ENCODE results near the gene KCMF1. TPM values are rescaled to one million over a fixed set of nuclear protein-coding genes. Genes with fewer than 3 reads are reported as not detected.

Gene KCMF1
- total and polyA plus RNA-seq, 2 of the 13 experiments (the other 11 are each of a cell fraction or from before 2014, with no cell fraction given), result 62.1 to 116 TPM

DNA sequence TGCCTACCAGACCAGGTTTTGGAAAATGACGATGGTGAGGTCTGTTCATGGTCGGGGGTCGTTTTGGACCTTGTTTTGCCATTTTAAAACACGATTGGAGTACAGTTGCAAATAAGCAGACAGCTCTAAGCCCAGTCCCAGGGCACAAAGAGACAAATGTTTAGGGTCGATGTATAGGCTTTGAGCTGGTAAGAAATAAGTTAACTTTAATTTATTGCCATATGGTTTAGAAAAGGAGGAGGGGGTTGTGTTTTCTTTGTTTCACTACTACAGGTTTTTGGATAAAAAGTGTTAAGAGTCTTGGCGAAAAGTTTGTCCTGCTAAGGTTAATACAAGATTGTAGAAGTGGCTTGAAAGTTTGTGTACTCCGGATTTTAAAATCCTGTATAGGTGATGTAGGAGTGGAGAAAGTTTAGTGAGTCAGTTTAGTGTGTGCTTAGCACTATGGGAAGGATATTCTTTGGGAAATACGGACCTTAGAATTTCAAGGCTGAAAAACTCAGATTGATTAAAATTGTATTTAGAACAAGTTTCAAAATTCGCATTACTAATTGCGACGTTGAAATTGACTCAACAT, 1.3 kb downstream of the KCMF1 start (continued):
- TF ChIP-seq TBP (CRISPR knock-in tag; IDR thresholded peaks at IDR 0.05) (no peak), ZNF225 (CRISPR knock-in tag; IDR thresholded peaks at IDR 0.05) (0 out of 2 replicates have a peak, but pooled peaks have one; percentile 9), BORCS8-MEF2B (CRISPR knock-in tag; IDR thresholded peaks at IDR 0.05) (no peak), ZNF253 (CRISPR knock-in tag; IDR thresholded peaks at IDR 0.05; ENCODE audit: borderline replicate concordance) (0 out of 2 replicates have a peak, but pooled peaks have one; percentile 22), KMT2A (CRISPR knock-in tag; IDR thresholded peaks at IDR 0.05) (peak; percentile 85; the same call in 1 of the 2 replicates), CREB3 (CRISPR knock-in tag; IDR thresholded peaks at IDR 0.05) (0 out of 2 replicates have a peak, but pooled peaks have one; percentile 6)
- TF ChIP-seq, protein P1, sequence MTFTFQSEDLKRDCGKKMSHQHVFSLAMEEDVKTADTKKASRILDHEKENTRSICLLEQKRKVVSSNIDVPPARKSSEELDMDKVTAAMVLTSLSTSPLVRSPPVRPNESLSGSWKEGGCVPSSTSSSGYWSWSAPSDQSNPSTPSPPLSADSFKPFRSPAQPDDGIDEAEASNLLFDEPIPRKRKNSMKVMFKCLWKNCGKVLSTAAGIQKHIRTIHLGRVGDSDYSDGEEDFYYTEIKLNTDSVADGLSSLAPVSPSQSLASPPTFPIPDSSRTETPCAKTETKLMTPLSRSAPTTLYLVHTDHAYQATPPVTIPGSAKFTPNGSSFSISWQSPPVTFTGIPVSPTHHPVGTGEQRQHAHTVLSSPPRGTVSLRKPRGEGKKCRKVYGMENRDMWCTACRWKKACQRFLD (CRISPR knock-in tag; IDR thresholded peaks at IDR 0.05; ENCODE audit: borderline replicate concordance), result no peak

DNA sequence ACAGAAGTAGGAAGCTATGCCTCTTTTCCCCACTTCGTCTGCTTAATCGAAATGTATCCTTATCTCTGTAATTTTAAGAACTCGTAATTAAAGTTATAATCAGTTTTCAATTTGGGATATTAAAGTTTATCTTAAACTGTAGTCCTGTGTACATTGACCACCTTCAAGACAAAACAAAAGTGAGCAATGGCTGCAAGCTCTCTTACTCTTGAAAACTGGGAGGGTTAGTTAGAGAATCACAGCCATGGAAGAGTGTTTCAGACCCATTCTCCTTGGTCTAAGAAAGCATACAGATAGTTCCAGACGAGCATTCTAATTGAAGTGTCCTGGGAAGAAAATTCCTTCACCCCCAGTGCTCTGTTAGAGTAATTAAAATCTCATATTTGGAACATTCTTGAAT, 2.0 kb downstream of the KCMF1 start:
- FAIRE-seq (no peak), ATAC-seq (no peak), DNase-seq (ENCODE audit: low spot score) (no peak)
- intact Hi-C loops (cut with micrococcal nuclease; ENCODE audit: unreplicated experiment) (loop anchor here (1.0 to 2.0 kb wide), 2 partner anchors 16 to 41 kb away; no protein-coding TSS in a partner anchor), in situ Hi-C loops (cut with HindIII; ENCODE audit: extremely low pct_ligation_motif_present, low pct_unique_long_range_greater_than_20kb) (loop anchor here (5.0 kb wide), 1 partner anchor 46 kb away; no protein-coding TSS in a partner anchor)
- WGBS (ENCODE audit: low lambda C conversion rate), result 8% methylated on average over 4 of the region's 4 CpGs
- H3K4me3 ChIP-seq (replicated peaks in 1 of 3; ENCODE audit: insufficient read depth in 1 of 3, low read depth in 2 of 3, low read length in 3 of 3), result peak overlapping the region; percentile 81 to 99 (median 97); a peak in 5 of 6 replicates
- no TSS peak for BruUV-seq (replicated peaks)
- peak overlapping the region; percentile 95 for H3K4me2 ChIP-seq (ENCODE audit: low read depth, low read length)
- H4K20me1 ChIP-seq (ENCODE audit: insufficient read depth, low read length), result peaks cover 43% of the 10 kb centered on the region
- ChIA-PET CTCF (ENCODE audit: low intra/inter-chr PET ratio, low total read pairs) (no interaction called here), POLR2A (interaction anchor here (0.9 to 1.5 kb wide), 2 partner anchors 30 to 47 kb away, joined by 3 to 4 read pairs; no protein-coding TSS in a partner anchor)
- peaks cover 0 to 4% of the 10 kb centered on the region in 2 experiments; a peak in 1 of 5 replicates for H3K36me3 ChIP-seq (replicated peaks in 1 of 2; ENCODE audit: control insufficient read depth in 1 of 2, insufficient read depth in 2 of 2, low read length in 2 of 2)
- TF ChIP-seq NAIF1 (CRISPR knock-in tag; IDR thresholded peaks at IDR 0.05; ENCODE audit: borderline replicate concordance) (0 out of 2 replicates have a peak, but pooled peaks have one; percentile 33), ZSCAN30 (CRISPR knock-in tag; IDR thresholded peaks at IDR 0.05) (0 out of 2 replicates have a peak, but pooled peaks have one; percentile 56)
- TF ChIP-seq, protein P2, sequence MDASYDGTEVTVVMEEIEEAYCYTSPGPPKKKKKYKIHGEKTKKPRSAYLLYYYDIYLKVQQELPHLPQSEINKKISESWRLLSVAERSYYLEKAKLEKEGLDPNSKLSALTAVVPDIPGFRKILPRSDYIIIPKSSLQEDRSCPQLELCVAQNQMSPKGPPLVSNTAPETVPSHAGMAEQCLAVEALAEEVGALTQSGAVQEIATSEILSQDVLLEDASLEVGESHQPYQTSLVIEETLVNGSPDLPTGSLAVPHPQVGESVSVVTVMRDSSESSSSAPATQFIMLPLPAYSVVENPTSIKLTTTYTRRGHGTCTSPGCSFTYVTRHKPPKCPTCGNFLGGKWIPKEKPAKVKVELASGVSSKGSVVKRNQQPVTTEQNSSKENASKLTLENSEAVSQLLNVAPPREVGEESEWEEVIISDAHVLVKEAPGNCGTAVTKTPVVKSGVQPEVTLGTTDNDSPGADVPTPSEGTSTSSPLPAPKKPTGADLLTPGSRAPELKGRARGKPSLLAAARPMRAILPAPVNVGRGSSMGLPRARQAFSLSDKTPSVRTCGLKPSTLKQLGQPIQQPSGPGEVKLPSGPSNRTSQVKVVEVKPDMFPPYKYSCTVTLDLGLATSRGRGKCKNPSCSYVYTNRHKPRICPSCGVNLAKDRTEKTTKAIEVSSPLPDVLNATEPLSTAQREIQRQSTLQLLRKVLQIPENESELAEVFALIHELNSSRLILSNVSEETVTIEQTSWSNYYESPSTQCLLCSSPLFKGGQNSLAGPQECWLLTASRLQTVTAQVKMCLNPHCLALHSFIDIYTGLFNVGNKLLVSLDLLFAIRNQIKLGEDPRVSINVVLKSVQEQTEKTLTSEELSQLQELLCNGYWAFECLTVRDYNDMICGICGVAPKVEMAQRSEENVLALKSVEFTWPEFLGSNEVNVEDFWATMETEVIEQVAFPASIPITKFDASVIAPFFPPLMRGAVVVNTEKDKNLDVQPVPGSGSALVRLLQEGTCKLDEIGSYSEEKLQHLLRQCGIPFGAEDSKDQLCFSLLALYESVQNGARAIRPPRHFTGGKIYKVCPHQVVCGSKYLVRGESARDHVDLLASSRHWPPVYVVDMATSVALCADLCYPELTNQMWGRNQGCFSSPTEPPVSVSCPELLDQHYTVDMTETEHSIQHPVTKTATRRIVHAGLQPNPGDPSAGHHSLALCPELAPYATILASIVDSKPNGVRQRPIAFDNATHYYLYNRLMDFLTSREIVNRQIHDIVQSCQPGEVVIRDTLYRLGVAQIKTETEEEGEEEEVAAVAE (CRISPR knock-in tag; IDR thresholded peaks at IDR 0.05; ENCODE audit: borderline replicate concordance), result no peak
- no peak overlapping the region for H2AFZ ChIP-seq (ENCODE audit: low read length)
- H3K9ac ChIP-seq (ENCODE audit: insufficient read depth, low read depth, low read length), result peak overlapping the region; percentile 95
- H3K4me1 ChIP-seq (ENCODE audit: insufficient read depth, low read length), result peaks cover 53% of the 10 kb centered on the region
- no peaks in the 10 kb centered on the region; a peak in 1 of 5 replicates for H3K27me3 ChIP-seq (ENCODE audit: control insufficient read depth in 1 of 2, insufficient read depth in 2 of 2, low read length in 2 of 2)
- H3K9me3 ChIP-seq (ENCODE audit: low read length), result no peaks in the 10 kb centered on the region
- H3K27ac ChIP-seq (ENCODE audit: extremely low read length, insufficient read depth, low read length), result peak overlapping the region; percentile 82
- peaks cover 91% of the 10 kb centered on the region for H3K79me2 ChIP-seq (ENCODE audit: insufficient read depth, low read length)
